SIG-M5 treated with dmso at 0.1 percent for 504 hours (cell line): ENCODE data around the gene NEU2.

Source experiments
- DNase-seq: peaks from one replicate; lab custom pipeline; 2025; ENCODE audit not compliant: unreplicated experiment; lab: John Stamatoyannopoulos, UW

Gene NEU2

GRCh38 chr2:233032551-233033320 lies at the start of gene NEU2:
Gene NEU2, plus strand, starts transcription at chr2:233032672. Its CDS starts 0 bp downstream, at chr2:233032672.
- DNase-seq: no peak

GRCh38 chr2:232982926-232983668 lies 49.4 kb upstream of the NEU2 start:
- no peak for DNase-seq

- DNase-seq: no peak
Observed at GRCh38 chr2:232983669-232984140, 48.8 kb upstream of the NEU2 start.

GRCh38 chr2:232984451-232985207 lies 47.8 kb upstream of the NEU2 start:
- no peak for DNase-seq

- no peak for DNase-seq
Observed at GRCh38 chr2:232986155-232986554, 46.3 kb upstream of the NEU2 start.

- DNase-seq: no peak
Observed at GRCh38 chr2:232993231-232993821, 39.1 kb upstream of the NEU2 start.

GRCh38 chr2:232994446-232994845 lies 38.0 kb upstream of the NEU2 start:
- no peak for DNase-seq

- no peak for DNase-seq
Observed at GRCh38 chr2:232997749-232998665, 34.5 kb upstream of the NEU2 start.

- no peak for DNase-seq
Observed at GRCh38 chr2:232998666-232998985, 33.8 kb upstream of the NEU2 start.

GRCh38 chr2:232999354-232999753 lies 33.1 kb upstream of the NEU2 start:
- no peak for DNase-seq

- no peak for DNase-seq
Observed at GRCh38 chr2:233000886-233001750, 31.4 kb upstream of the NEU2 start.

- no peak for DNase-seq
Observed at GRCh38 chr2:233002829-233003657, 29.4 kb upstream of the NEU2 start.

- no peak for DNase-seq
Observed at GRCh38 chr2:233003658-233004555, 28.6 kb upstream of the NEU2 start.

- no peak for DNase-seq
Observed at GRCh38 chr2:233005096-233005495, 27.4 kb upstream of the NEU2 start.

- no peak for DNase-seq
Observed at GRCh38 chr2:233006648-233007047, 25.8 kb upstream of the NEU2 start.

GRCh38 chr2:233007270-233007669 lies 25.2 kb upstream of the NEU2 start:
- DNase-seq: no peak

- DNase-seq: no peak
Observed at GRCh38 chr2:233007739-233008138, 24.7 kb upstream of the NEU2 start.
